AG09309 (cell line): ENCODE results near the gene PML.

Experiments
- DNase-seq: peaks from one replicate; pipeline ENCODE4 v3.0.0-alpha.2; 2010; ENCODE audit warnings: low read depth
- H3K4me3 ChIP-seq: 2 replicates; pipeline ENCODE4 v1.5.1; 2011; ENCODE audit warnings: mild to moderate bottlenecking, low read depth, low read length, moderate library complexity; ENCODE audit not compliant: control insufficient read depth
- CTCF ChIP-seq: IDR thresholded peaks from 2 replicates; pipeline ENCODE4 v1.5.1; 2011; ENCODE audit warnings: mild to moderate bottlenecking, low read depth, low read length, inconsistent platforms; ENCODE audit not compliant: insufficient read depth, control insufficient read depth; ENCODE audit errors: missing control alignments

Gene PML

GRCh38 chr15:73979636-73980035, 14.9 kb upstream of the PML start:
- no peak for TF ChIP-seq CTCF

GRCh38 chr15:73981761-73982221, 12.7 kb upstream of the PML start:
- no peak for DNase-seq
- TF ChIP-seq CTCF: no peak
- no peak overlapping the region for H3K4me3 ChIP-seq

More at GRCh38 chr15:73979636-73980035, 14.9 kb upstream of the PML start:
- no peak overlapping the region for H3K4me3 ChIP-seq
- no peak for DNase-seq

GRCh38 chr15:73982222-73982962, 12.1 kb upstream of the PML start:
- TF ChIP-seq CTCF: no peak
- DNase-seq: peak; percentile 73
- H3K4me3 ChIP-seq: no peak overlapping the region

- no peak for DNase-seq
- no peak for TF ChIP-seq CTCF
Measured at GRCh38 chr15:73983211-73983727, 11.2 kb upstream of the PML start.

GRCh38 chr15:73983773-73984172, 10.7 kb upstream of the PML start:
- no peak for DNase-seq
- no peak overlapping the region for H3K4me3 ChIP-seq
- no peak for TF ChIP-seq CTCF

More at GRCh38 chr15:73983211-73983727, 11.2 kb upstream of the PML start:
- H3K4me3 ChIP-seq: no peak overlapping the region

- no peak for DNase-seq
- TF ChIP-seq CTCF: no peak
- H3K4me3 ChIP-seq: no peak overlapping the region
Measured at GRCh38 chr15:73984208-73984979, 10.1 kb upstream of the PML start.
